Gastrocnemius medialis (tissue), 4 donors: Measurements from ENCODE around the gene MLXIPL. TPM values are rescaled to one million over a fixed set of nuclear protein-coding genes. Genes with fewer than 3 reads are reported as not detected.

Experiments used
- ATAC-seq, 2 donors: fragments of 150-250 bp; one replicate each; pipeline ENCODE4 v1.9.1; 2016
- DNase-seq, 2 donors: peaks; one replicate each; pipeline ENCODE4 v3.0.0-alpha.2; 2019
- H3K27ac ChIP-seq, 4 donors: fragments of 200-600 bp; sonication (generic); 1 replicate in 1 of 4; 2 replicates in 3 of 4; pipeline ENCODE4 v1.5.1; 2016 to 2018; ENCODE audit warnings: mild to moderate bottlenecking in 2 of 4, moderate library complexity in 1 of 4
- H3K27me3 ChIP-seq, 3 donors: fragments of 200-600 bp; sonication (generic) in 2 of 3; 1 replicate in 1 of 3; 2 replicates in 2 of 3; pipeline versions ENCODE4 v1.5.1 to v1.6.0; 2016 to 2019; ENCODE audit warnings: mild to moderate bottlenecking in 1 of 3, moderate library complexity in 1 of 3
- H3K36me3 ChIP-seq, 2 donors: fragments of 200-600 bp; sonication (generic) in 1 of 2; one replicate each; pipeline ENCODE4 v1.5.1; 2017 to 2018
- H3K4me1 ChIP-seq, 2 donors: fragments of 200-600 bp; sonication (generic) in 1 of 2; one replicate each; pipeline ENCODE4 v1.5.1; 2016 to 2017; ENCODE audit warnings: mild to moderate bottlenecking in 2 of 2
- H3K4me3 ChIP-seq, 4 donors: fragments of 200-600 bp; sonication (generic) in 3 of 4; 1 replicate in 1 of 4; 2 replicates in 3 of 4; pipeline ENCODE4 v1.5.1; 2016 to 2019; ENCODE audit warnings: mild to moderate bottlenecking in 2 of 4
- H3K9me3 ChIP-seq, 3 donors: fragments of 200-600 bp; sonication (generic) in 2 of 3; 1 replicate in 1 of 3; 2 replicates in 2 of 3; pipeline ENCODE4 v1.5.1; 2016 to 2019
- CTCF ChIP-seq, 5 experiments: fragments of 450-650 bp in 3 of 5; fragments of 200-600 bp in 2 of 5; sonication (generic) in 2 of 5; IDR thresholded peaks in 4 of 5; conservative IDR thresholded peaks in 1 of 5; 1 replicate in 4 of 5; 2 replicates in 1 of 5; pipeline ENCODE4 v1.5.1; 2016 to 2019; ENCODE audit warnings: antibody characterized with exemption in 5 of 5, mild to moderate bottlenecking in 3 of 5, moderate library complexity in 3 of 5
- POLR2A ChIP-seq, 2 donors: fragments of 450-650 bp; IDR thresholded peaks; one replicate each; pipeline ENCODE4 v1.6.1; 2017; ENCODE audit warnings: antibody characterized with exemption in 2 of 2, mild to moderate bottlenecking in 2 of 2, moderate library complexity in 2 of 2
- in situ Hi-C, 4 donors: fragments of 200-750 bp; cut with MboI; loops; one replicate each; pipeline versions ENCODE4 v1.15.0 to v1.8.0; 2017; ENCODE audit warnings: low sequenced_read_pairs in 4 of 4
- intact Hi-C: fragments of 100-400 bp; cut with DNase I; formaldehyde crosslinking; loops from one replicate; pipeline ENCODE4 v1.15.1; 2023; ENCODE audit warnings: low total_unique reads
- total RNA-seq, 4 donors: library from RNA; depleted of rRNA; stranded (reverse); fragments of >200 nt; gene quantifications; one replicate each; pipeline versions ENCODE4 v1.1.0 to v1.2.3, GENCODE V29; 2016

MLXIPL gene
- total RNA-seq, 4 donors from 2014 or later: 7.6 to 107 (median 29.2) TPM

GRCh38 chr7:73642834-73643233, 18.5 kb upstream of the MLXIPL start:
- in situ Hi-C loops (no loop called here), intact Hi-C loops (no loop called here)
- ATAC-seq: no peak
- H3K27me3 ChIP-seq: peaks cover 11 to 22% (median 13%) of the 10 kb centered on the region in 3 donors
- DNase-seq: no peak
- no peaks in the 10 kb centered on the region for H3K36me3 ChIP-seq
- H3K9me3 ChIP-seq: no peaks in the 10 kb centered on the region
- H3K4me1 ChIP-seq: no peaks in the 10 kb centered on the region
- H3K27ac ChIP-seq: no peak overlapping the region
- no peak for TF ChIP-seq POLR2A (IDR thresholded peaks at IDR 0.05)
- no peak for TF ChIP-seq CTCF (IDR thresholded peaks at IDR 0.05 in 4 of 5, conservative IDR thresholded peaks at IDR 0.05 in 1 of 5)
- H3K4me3 ChIP-seq: no peak overlapping the region

GRCh38 chr7:73638911-73639310, 14.6 kb upstream of the MLXIPL start:
- peaks cover 0 to 7% (median 5%) of the 10 kb centered on the region in 3 donors for H3K27me3 ChIP-seq
- intact Hi-C loops: no loop called here
- DNase-seq (no peak), ATAC-seq (no peak)
- H3K4me1 ChIP-seq: no peaks in the 10 kb centered on the region
- no peak overlapping the region for H3K4me3 ChIP-seq
- TF ChIP-seq CTCF (IDR thresholded peaks at IDR 0.05 in 4 of 5, conservative IDR thresholded peaks at IDR 0.05 in 1 of 5) (no peak), POLR2A (IDR thresholded peaks at IDR 0.05) (no peak)
- no peak overlapping the region for H3K27ac ChIP-seq
- H3K36me3 ChIP-seq: no peaks in the 10 kb centered on the region
- H3K9me3 ChIP-seq: no peaks in the 10 kb centered on the region
- in situ Hi-C loops: no loop called here

- H3K4me1 ChIP-seq: no peaks in the 10 kb centered on the region
- H3K4me3 ChIP-seq: no peak overlapping the region
- TF ChIP-seq POLR2A (IDR thresholded peaks at IDR 0.05) (no peak), CTCF (IDR thresholded peaks at IDR 0.05 in 4 of 5, conservative IDR thresholded peaks at IDR 0.05 in 1 of 5) (no peak)
- H3K36me3 ChIP-seq: no peaks in the 10 kb centered on the region
- DNase-seq: no peak
- intact Hi-C loops: no loop called here
- no peak overlapping the region for H3K27ac ChIP-seq
- ATAC-seq: no peak
- in situ Hi-C loops: no loop called here
- no peaks in the 10 kb centered on the region for H3K9me3 ChIP-seq
- peaks cover 0 to 9% (median 8%) of the 10 kb centered on the region in 3 donors for H3K27me3 ChIP-seq
These were observed 11.3 kb upstream of the MLXIPL start for GRCh38 chr7:73635428-73636200.

GRCh38 chr7:73633844-73634243, 9.5 kb upstream of the MLXIPL start:
- ATAC-seq: no peak
- H3K36me3 ChIP-seq: no peaks in the 10 kb centered on the region
- DNase-seq: no peak
- H3K4me3 ChIP-seq: no peak overlapping the region
- TF ChIP-seq POLR2A (IDR thresholded peaks at IDR 0.05): no peak
- TF ChIP-seq CTCF (IDR thresholded peaks at IDR 0.05 in 4 of 5, conservative IDR thresholded peaks at IDR 0.05 in 1 of 5): no peak
- intact Hi-C loops: no loop called here
- in situ Hi-C loops: no loop called here
- no peaks in the 10 kb centered on the region for H3K9me3 ChIP-seq
- H3K27ac ChIP-seq: no peak overlapping the region
- peaks cover 8 to 17% (median 8%) of the 10 kb centered on the region in 3 donors for H3K27me3 ChIP-seq
- no peaks in the 10 kb centered on the region for H3K4me1 ChIP-seq
